H1 (cell line): ENCODE results near the gene PRDM15. TPM values are rescaled to one million over a fixed set of nuclear protein-coding genes. Genes with fewer than 3 reads are reported as not detected.

Experiments
- CTCF ChIA-PET: fragments of 300-600 bp; sonication (Branson Sonifier 250); formaldehyde crosslinking; loops from one replicate; lab custom pipeline; 2021; ENCODE audit not compliant: partially characterized antibody; lab: Charles Lee
- POLR2A ChIA-PET: fragments of 300-600 bp; sonication (Branson Sonifier 250); formaldehyde crosslinking; loops from one replicate; lab custom pipeline; 2021; ENCODE audit warnings: inconsistent platforms; ENCODE audit not compliant: partially characterized antibody; lab: Charles Lee
- DNase-seq, 2 experiments: peaks; one replicate each; pipeline versions ENCODE4 v3.0.0 to v3.0.0-alpha.2; 2010 to 2022; ENCODE audit warnings: low spot score in 2 of 2, low read depth in 1 of 2, mixed read lengths in 1 of 2
- FAIRE-seq: peaks from 2 replicates; lab custom pipeline; 2011; peaks lifted over from hg19 to GRCh38; lab: Jason Lieb, UNC
- H2AFZ ChIP-seq: 2 replicates; pipeline ENCODE4 v1.8.1; 2012; ENCODE audit warnings: low read length, inconsistent platforms
- H2AK5ac ChIP-seq: 2 replicates; pipeline ENCODE4 v1.6.1; 2013; ENCODE audit warnings: low read depth, low read length
- H2BK120ac ChIP-seq: replicated peaks from 2 replicates; pipeline ENCODE3; 2013; ENCODE audit warnings: low read depth, low read length, inconsistent platforms
- H2BK12ac ChIP-seq: 2 replicates; pipeline ENCODE4 v1.6.1; 2013; ENCODE audit warnings: low read depth, low read length
- H2BK15ac ChIP-seq: 2 replicates; pipeline ENCODE4 v1.6.1; 2013; ENCODE audit warnings: low read length
- H2BK20ac ChIP-seq: 2 replicates; pipeline ENCODE4 v1.6.1; 2013; ENCODE audit warnings: low read length
- H2BK5ac ChIP-seq: 2 replicates; pipeline ENCODE4 v1.6.1; 2013; ENCODE audit warnings: low read depth, low read length
- H3K14ac ChIP-seq: 2 replicates; pipeline ENCODE4 v1.6.1; 2013; ENCODE audit warnings: inconsistent platforms; ENCODE audit not compliant: insufficient read length
- H3K18ac ChIP-seq: 2 replicates; pipeline ENCODE4 v1.6.1; 2013; ENCODE audit warnings: low read length; ENCODE audit errors: extremely low read depth
- H3K23ac ChIP-seq: 2 replicates; pipeline ENCODE4 v1.6.1; 2013; ENCODE audit warnings: inconsistent platforms; ENCODE audit not compliant: insufficient read length
- H3K23me2 ChIP-seq: 2 replicates; pipeline ENCODE4 v1.6.1; 2013; ENCODE audit warnings: low read depth, low read length
- H3K27ac ChIP-seq: 2 replicates; pipeline ENCODE4 v1.6.1; 2011; ENCODE audit warnings: low read depth, low read length, inconsistent platforms
- H3K27me3 ChIP-seq, 4 experiments: replicated peaks in 1 of 4; 1 replicate in 1 of 4; 2 replicates in 3 of 4; pipeline versions ENCODE4 v1.6.1 to v1.8.1; 2011 to 2013; ENCODE audit warnings: low read length in 3 of 4, mild to moderate bottlenecking in 3 of 4, inconsistent platforms in 2 of 4, mixed read lengths in 2 of 4, moderate library complexity in 1 of 4; ENCODE audit not compliant: control insufficient read depth in 3 of 4, insufficient read depth in 3 of 4; ENCODE audit errors: extremely low read depth in 1 of 4
- H3K36me3 ChIP-seq, 4 experiments: 2 replicates each; pipeline versions ENCODE4 v1.6.1 to v1.8.1; 2011 to 2013; ENCODE audit warnings: mild to moderate bottlenecking in 4 of 4, low read length in 3 of 4, moderate library complexity in 2 of 4, control low read depth in 1 of 4, inconsistent platforms in 1 of 4; ENCODE audit not compliant: insufficient read depth in 4 of 4, control insufficient read depth in 2 of 4
- H3K4ac ChIP-seq: replicated peaks from 2 replicates; pipeline ENCODE3; 2013; ENCODE audit warnings: low read length, low read depth, mixed read lengths, inconsistent platforms; ENCODE audit not compliant: insufficient read length
- H3K4me1 ChIP-seq, 4 experiments: replicated peaks in 1 of 4; 1 replicate in 1 of 4; 2 replicates in 3 of 4; pipeline versions ENCODE4 v1.6.1 to v1.8.1; 2011 to 2013; ENCODE audit warnings: low read length in 3 of 4, inconsistent platforms in 2 of 4, mixed read lengths in 1 of 4; ENCODE audit not compliant: insufficient read depth in 4 of 4, control insufficient read depth in 3 of 4
- H3K4me2 ChIP-seq, 2 experiments: 2 replicates each; pipeline versions ENCODE4 v1.6.1 to v1.8.1; 2011 to 2013; ENCODE audit warnings: low read depth in 2 of 2, low read length in 2 of 2, control low read depth in 1 of 2, inconsistent platforms in 1 of 2, mild to moderate bottlenecking in 1 of 2; ENCODE audit not compliant: insufficient read depth in 1 of 2
- H3K4me3 ChIP-seq, 4 experiments: fragments of 200-600, 300-600 bp in 1 of 4; sonication (generic), shearing (Covaris generic), sonication (Bioruptor Twin) in 1 of 4; 2 replicates each; pipeline versions ENCODE4 v1.5.1 to v1.8.1; 2011 to 2016; ENCODE audit warnings: low read length in 4 of 4, low read depth in 3 of 4, control low read depth in 2 of 4, inconsistent platforms in 2 of 4, mild to moderate bottlenecking in 2 of 4, mixed read lengths in 1 of 4, moderate library complexity in 1 of 4; ENCODE audit not compliant: insufficient read depth in 2 of 4; ENCODE audit errors: extremely low read depth in 1 of 4
- H3K56ac ChIP-seq: replicated peaks from 2 replicates; pipeline ENCODE3; 2013; ENCODE audit warnings: low read depth, mild to moderate bottlenecking, mixed read lengths, low read length, inconsistent platforms; ENCODE audit not compliant: insufficient read length
- H3K79me1 ChIP-seq: 2 replicates; pipeline ENCODE4 v1.6.1; 2013; ENCODE audit warnings: low read depth, low read length, control low read depth
- H3K79me2 ChIP-seq, 2 experiments: 2 replicates each; pipeline versions ENCODE4 v1.6.1 to v1.8.1; 2012 to 2013; ENCODE audit warnings: low read length in 2 of 2, mild to moderate bottlenecking in 2 of 2, inconsistent platforms in 1 of 2; ENCODE audit not compliant: insufficient read depth in 2 of 2, control insufficient read depth in 1 of 2
- H3K9ac ChIP-seq, 4 experiments: replicated peaks in 1 of 4; 1 replicate in 1 of 4; 2 replicates in 3 of 4; pipeline versions ENCODE4 v1.6.1 to v1.8.1; 2011 to 2013; ENCODE audit warnings: low read depth in 3 of 4, low read length in 3 of 4, control low read depth in 2 of 4, mild to moderate bottlenecking in 2 of 4, moderate library complexity in 2 of 4, inconsistent platforms in 1 of 4; ENCODE audit errors: extremely low read depth in 1 of 4
- H3K9me3 ChIP-seq, 2 experiments: 2 replicates each; pipeline versions ENCODE4 v1.6.1 to v1.8.1; 2012 to 2013; ENCODE audit warnings: mild to moderate bottlenecking in 2 of 2, moderate library complexity in 2 of 2, control low read depth in 1 of 2, inconsistent platforms in 1 of 2, low read depth in 1 of 2, low read length in 1 of 2, mixed read lengths in 1 of 2; ENCODE audit not compliant: insufficient read depth in 2 of 2
- H4K20me1 ChIP-seq, 2 experiments: replicated peaks in 1 of 2; 2 replicates each; pipeline versions ENCODE3 to v1.8.1; 2011 to 2013; ENCODE audit warnings: inconsistent platforms in 2 of 2, low read length in 2 of 2, mild to moderate bottlenecking in 1 of 2; ENCODE audit not compliant: insufficient read depth in 2 of 2, control insufficient read depth in 1 of 2
- H4K5ac ChIP-seq: 2 replicates; pipeline ENCODE4 v1.6.1; 2013; ENCODE audit warnings: low read length, low read depth, mixed read lengths, inconsistent platforms; ENCODE audit not compliant: insufficient read length
- H4K8ac ChIP-seq: 2 replicates; pipeline ENCODE4 v1.8.0; 2013; ENCODE audit warnings: mild to moderate bottlenecking, moderate library complexity, low read length, inconsistent platforms; ENCODE audit not compliant: insufficient read depth; ENCODE audit errors: extremely low read depth
- H4K91ac ChIP-seq: replicated peaks from 2 replicates; pipeline ENCODE3; 2013; ENCODE audit warnings: low read length, mixed read lengths, inconsistent platforms; ENCODE audit not compliant: insufficient read length
- CHD2 ChIP-seq: IDR thresholded peaks from 2 replicates; pipeline ENCODE4 v1.6.1; 2012; ENCODE audit warnings: low read length, improper control_type of control experiment
- CREB1 ChIP-seq: IDR thresholded peaks from 2 replicates; pipeline ENCODE4 v1.6.1; 2012; ENCODE audit warnings: inconsistent platforms
- EP300 ChIP-seq, 2 experiments: IDR thresholded peaks; 1 replicate in 1 of 2; 2 replicates in 1 of 2; pipeline ENCODE4 v1.6.1; 2011 to 2012; ENCODE audit warnings: low read depth in 2 of 2, low read length in 2 of 2, mild to moderate bottlenecking in 2 of 2, borderline replicate concordance in 1 of 2, inconsistent platforms in 1 of 2, moderate library complexity in 1 of 2
- GTF2F1 ChIP-seq: IDR thresholded peaks from 2 replicates; pipeline ENCODE4 v1.6.1; 2012; ENCODE audit warnings: low read depth, low read length, improper control_type of control experiment, borderline replicate concordance
- PHF8 ChIP-seq: fragments of 200-600 bp; sonication (generic); conservative IDR thresholded peaks from 2 replicates; pipeline ENCODE4 v1.7.1; 2012; ENCODE audit warnings: low read depth, mild to moderate bottlenecking, inconsistent platforms, low read length, moderate library complexity
- RBBP5 ChIP-seq: IDR thresholded peaks from 2 replicates; pipeline ENCODE4 v1.7.1; 2012; ENCODE audit warnings: low read depth, mild to moderate bottlenecking, inconsistent platforms, low read length, moderate library complexity, borderline replicate concordance
- SAP30 ChIP-seq: fragments of 300-600 bp; sonication (generic); IDR thresholded peaks from 2 replicates; pipeline ENCODE4 v1.7.1; 2012; ENCODE audit warnings: low read length, moderate library complexity, mild to moderate bottlenecking, inconsistent platforms; ENCODE audit not compliant: insufficient read depth, insufficient replicate concordance
- TAF7 ChIP-seq: optimal IDR thresholded peaks from 2 replicates; pipeline ENCODE3; 2011; ENCODE audit warnings: low read depth, mild to moderate bottlenecking, inconsistent platforms, low read length, moderate library complexity, borderline replicate concordance
- WGBS, 2 experiments: shearing (Covaris generic) in 1 of 2; methylation state at CpG; one replicate each; pipeline versions ENCODE4 v1.1.6 to v1.1.7; 2013 to 2015; ENCODE audit warnings: low lambda C conversion rate in 2 of 2, mixed read lengths in 2 of 2, inconsistent platforms in 1 of 2, low coverage in 1 of 2, missing lambda C conversion rate in 1 of 2; ENCODE audit not compliant: insufficient replicate concordance in 2 of 2, insufficient coverage in 1 of 2, insufficient read length in 1 of 2; ENCODE audit errors: extremely low coverage in 1 of 2, missing lambda C conversion rate in 1 of 2; 5-methylcytosine and 5-hydroxymethylcytosine counted together
- polyA plus RNA-seq, 7 experiments: library from polyadenylated mRNA; depleted of rRNA in 3 of 7; stranded (reverse) in 5 of 7; unstranded in 2 of 7; fragments of >200 nt in 5 of 7; fragments of 200-250 nt in 2 of 7; gene quantifications; 1 replicate in 5 of 7; 2 replicates in 1 of 7; 4 replicates in 1 of 7; pipeline versions ENCODE4 v1.2.1 to v1.2.3, GENCODE V29; 2011 to 2013; ENCODE audit warnings: missing spikeins in 2 of 7, mixed read lengths in 2 of 7
- total RNA-seq: library from RNA; stranded (reverse); fragmentation: NEBNext Ultra II Directional; extraction: Animal tissue kit (Norgen Biotek cat#: 25700); gene quantifications from 2 replicates; pipeline ENCODE4 v1.2.1, GENCODE V29; 2021
- TF ChIP-seq, protein P1 (sequence below): IDR thresholded peaks from 2 replicates; pipeline ENCODE4 v1.6.1; 2012; ENCODE audit warnings: inconsistent platforms

The PRDM15 gene
- total and polyA plus RNA-seq, 2 of the 8 experiments (the other 6 are each of a cell fraction or from before 2014, with no cell fraction given) = 9.7 to 10.5 TPM

DNA sequence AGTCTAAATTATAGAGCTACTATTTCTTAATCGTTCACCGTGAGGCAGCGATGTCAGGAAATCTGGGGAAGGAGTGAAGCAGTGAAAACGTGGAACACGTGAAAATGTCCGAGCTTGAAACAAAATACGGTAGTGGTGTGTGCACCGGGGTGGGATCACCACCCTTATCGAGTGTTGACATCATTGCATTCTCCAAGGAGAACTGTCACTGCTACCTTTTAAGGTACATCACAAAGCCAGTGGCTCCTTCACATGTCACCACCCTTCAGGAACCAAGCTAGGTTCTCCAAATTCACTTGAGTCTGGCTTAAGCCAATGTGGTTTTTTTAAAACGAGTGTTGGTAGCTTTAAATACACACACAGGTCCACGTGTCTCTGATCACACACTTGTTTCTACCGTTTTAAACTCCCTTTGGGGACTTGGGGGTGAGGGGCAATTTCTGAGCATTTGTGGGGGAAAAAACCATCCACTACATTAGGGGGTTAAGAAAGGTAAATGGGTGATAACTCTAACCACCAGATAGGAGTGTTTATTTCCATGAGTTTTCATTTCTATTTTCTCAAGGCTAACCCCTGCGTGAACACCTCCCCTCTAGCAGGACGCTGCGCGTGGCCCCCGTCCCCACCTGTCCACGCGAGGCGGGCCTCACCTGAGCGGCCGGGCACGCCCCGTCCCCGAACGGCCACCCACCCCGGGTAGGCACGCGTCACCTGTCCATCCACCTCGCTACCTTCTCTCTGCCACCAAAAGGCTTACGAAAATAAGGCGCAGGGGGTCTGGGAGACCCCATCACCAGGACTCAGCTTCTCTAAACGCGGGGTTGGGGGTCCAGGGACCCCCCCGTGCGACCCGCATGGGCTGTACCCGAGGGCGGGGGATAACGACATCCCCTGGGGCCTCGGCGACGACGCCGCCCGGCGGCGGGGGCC lies 978 bp downstream of the PRDM15 start:
- Histone ChIP-seq H3K4me2 (peak overlapping the region; percentile 68 to 93), H3K4ac (no peak overlapping the region), H3K4me1 (peaks cover 0 to 6% (median 0%) of the 10 kb centered on the region in 4 experiments; a peak in 4 of 7 replicates), H3K79me2 (peaks cover 0 to 34% of the 10 kb centered on the region in 2 experiments; a peak in 2 of 4 replicates), H2BK15ac (no peak overlapping the region), H3K56ac (peak overlapping the region; percentile 36), H3K23me2 (peaks cover 4% of the 10 kb centered on the region; the same call in 1 of the 2 replicates), H4K91ac (peak overlapping the region; percentile 56), H2BK5ac (no peak overlapping the region), H4K20me1 (peaks cover 0 to 5% of the 10 kb centered on the region in 2 experiments), H2AFZ (no peak overlapping the region), H2BK120ac (no peak overlapping the region), H3K36me3 (no peaks in the 10 kb centered on the region), H4K5ac (peak overlapping the region; percentile 80), H3K14ac (no peak overlapping the region), H3K4me3 (peak overlapping the region; percentile 64 to 92 (median 76)), H3K18ac (no peak overlapping the region; the same call in none of the 2 replicates), H3K27me3 (no peaks in the 10 kb centered on the region), H3K9me3 (no peaks in the 10 kb centered on the region), H2AK5ac (no peak overlapping the region), H3K27ac (no peak overlapping the region), H3K79me1 (peaks cover 2% of the 10 kb centered on the region; the same call in 1 of the 2 replicates), H4K8ac (no peak overlapping the region), H2BK20ac (no peak overlapping the region), H3K23ac (no peak overlapping the region), H3K9ac (peak overlapping the region in 3 of 4 experiments; percentile 35 to 39 (median 35); a peak in 3 of 7 replicates), H2BK12ac (0 out of 2 replicates have a peak overlapping the region, but pooled peaks have one; percentile 18)
- FAIRE-seq (no peak), DNase-seq (no peak)
- POLR2A ChIA-PET = interaction anchor here (0.6 to 1.7 kb wide), 11 partner anchors 9 to 413 kb away, joined by 3 to 6 read pairs (median 4); no protein-coding TSS in a partner anchor
- CTCF ChIA-PET = interaction anchor here (0.9 to 2.1 kb wide), 7 partner anchors 10 to 298 kb away, joined by 3 to 8 read pairs (median 3); no protein-coding TSS in a partner anchor
- WGBS, 2 experiments = 30% methylated on average over 26 of the region's 48 CpGs; no CpG with 5 or more reads in 1 of the 2 experiments
- TF ChIP-seq RBBP5 (no peak), GTF2F1 (no peak), TAF7 (no peak), CREB1 (no peak), SAP30 (no peak), CHD2 (no peak), EP300 (IDR thresholded peaks at IDR 0.05; ENCODE audit: borderline replicate concordance in 1 of 2, low read depth in 2 of 2, low read length in 2 of 2) (no peak), PHF8 (0 out of 2 replicates have a peak, but pooled peaks have one; percentile 43)
- TF ChIP-seq, protein P1, sequence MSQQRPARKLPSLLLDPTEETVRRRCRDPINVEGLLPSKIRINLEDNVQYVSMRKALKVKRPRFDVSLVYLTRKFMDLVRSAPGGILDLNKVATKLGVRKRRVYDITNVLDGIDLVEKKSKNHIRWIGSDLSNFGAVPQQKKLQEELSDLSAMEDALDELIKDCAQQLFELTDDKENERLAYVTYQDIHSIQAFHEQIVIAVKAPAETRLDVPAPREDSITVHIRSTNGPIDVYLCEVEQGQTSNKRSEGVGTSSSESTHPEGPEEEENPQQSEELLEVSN = no peak
